HT-29 (cell line): ENCODE data around the gene PLA2G5. TPM values are rescaled to one million over a fixed set of nuclear protein-coding genes. Genes with fewer than 3 reads are reported as not detected.

ENCODE experiments used
- DNase-seq: peaks from one replicate; pipeline ENCODE4 v3.0.0-alpha.2; 2015; ENCODE audit warnings: low spot score
- total RNA-seq: library from RNA; depleted of rRNA; stranded (reverse); fragments of >200 nt; shearing (Covaris generic); gene quantifications from 2 replicates; pipeline ENCODE4 v1.2.3, GENCODE V29; 2014

PLA2G5 gene
- total RNA-seq, 1 experiment from 2014 or later: not detected

DNA sequence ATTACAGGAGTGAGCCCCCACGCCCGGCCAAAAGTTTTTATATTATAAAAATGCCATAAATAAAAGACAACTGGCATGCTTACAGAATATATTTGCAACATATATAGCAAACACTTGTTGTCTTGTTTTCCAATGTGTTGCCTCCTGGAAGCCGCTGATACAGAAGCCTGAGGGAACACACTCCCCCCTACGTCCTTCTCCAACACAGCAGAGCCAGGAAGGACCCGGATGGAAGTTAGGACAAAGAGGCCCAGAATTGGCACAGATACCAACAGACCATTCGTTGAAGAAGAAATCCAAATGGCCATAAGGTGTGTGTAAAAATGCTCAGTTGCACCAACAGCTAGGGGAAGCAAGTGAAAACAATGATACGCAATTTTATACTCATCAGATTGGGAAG, 1.3 kb upstream of the PLA2G5 start:
- DNase-seq: no peak

DNA sequence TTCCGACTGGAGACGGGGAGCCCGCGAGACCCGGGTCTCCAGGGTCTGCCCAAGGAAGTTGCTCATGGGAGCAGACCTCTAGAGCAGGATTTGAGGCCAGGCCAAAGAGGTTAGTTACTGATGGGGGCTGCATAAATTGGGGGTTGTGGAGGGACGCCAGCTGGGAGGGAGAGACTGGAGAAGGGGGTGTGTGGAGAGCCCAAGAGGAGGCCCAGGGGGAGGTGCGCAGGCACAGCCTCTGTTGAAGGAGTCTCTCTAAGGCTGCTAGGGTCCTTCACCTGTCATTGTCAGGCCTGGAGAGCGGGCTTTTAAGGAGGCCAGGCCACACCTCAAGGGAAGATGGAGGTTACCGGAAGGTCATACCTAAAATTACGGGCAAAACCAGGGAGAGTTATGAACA, 363 bp downstream of the PLA2G5 start:
- DNase-seq: no peak

DNA sequence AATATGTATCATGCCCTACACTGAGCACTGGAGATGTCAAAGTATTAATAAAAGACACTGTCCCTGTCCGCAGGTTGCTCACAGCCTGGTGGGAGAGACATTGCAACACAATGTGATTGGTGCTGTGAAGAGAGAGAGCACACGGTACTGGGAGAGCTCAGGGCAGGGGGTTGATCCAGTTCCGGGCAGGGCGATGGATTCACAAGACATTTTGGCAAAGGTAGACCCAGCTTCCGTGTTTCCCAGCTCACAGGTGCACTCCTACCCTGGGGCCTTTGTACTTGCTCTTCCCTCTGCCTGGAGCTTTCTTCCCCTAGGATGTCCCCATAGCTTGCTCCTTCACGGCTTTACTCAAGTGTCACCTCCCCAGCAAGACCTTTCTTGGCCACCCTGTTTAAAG, 1.4 kb downstream of the PLA2G5 start:
- DNase-seq: no peak

DNA sequence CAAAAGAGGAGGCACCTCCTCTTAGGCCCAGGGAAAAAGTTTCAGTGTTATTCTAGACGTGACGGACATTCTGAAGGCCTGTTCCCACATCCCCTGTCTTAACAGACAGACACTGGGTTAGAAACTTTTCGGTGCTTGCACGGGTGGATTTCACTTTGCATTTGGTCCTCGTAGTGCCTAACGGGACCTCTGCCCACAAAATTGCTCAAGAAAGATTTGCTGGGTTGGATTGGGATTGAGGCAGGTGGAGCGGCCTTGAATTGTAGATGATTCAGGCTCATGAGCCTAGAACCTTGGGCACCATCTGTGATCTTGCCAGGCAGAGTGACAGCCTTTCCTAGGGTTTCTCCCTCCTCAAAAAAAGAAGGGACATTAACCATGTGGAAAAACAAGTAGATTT, 2.8 kb downstream of the PLA2G5 start:
- DNase-seq: no peak

DNA sequence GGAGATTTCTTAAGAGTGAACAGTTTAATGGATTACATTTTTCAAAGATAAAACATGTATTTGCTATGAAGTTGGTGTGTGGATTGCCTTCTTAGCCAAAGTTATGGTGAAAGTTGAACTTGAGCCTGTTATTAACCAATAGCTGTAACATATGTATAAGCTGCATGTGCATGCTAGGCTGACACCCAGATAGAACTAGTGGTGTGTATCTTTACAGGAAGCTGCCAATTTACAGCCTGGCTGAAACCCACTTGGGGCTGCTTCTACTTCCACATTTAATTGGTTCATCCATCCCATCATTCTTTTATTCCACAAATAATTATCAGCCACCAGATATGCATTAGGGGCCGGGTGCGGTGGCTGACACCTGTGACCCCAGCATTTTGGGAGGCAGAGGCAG, 3.3 kb downstream of the PLA2G5 start:
- DNase-seq: no peak

DNA sequence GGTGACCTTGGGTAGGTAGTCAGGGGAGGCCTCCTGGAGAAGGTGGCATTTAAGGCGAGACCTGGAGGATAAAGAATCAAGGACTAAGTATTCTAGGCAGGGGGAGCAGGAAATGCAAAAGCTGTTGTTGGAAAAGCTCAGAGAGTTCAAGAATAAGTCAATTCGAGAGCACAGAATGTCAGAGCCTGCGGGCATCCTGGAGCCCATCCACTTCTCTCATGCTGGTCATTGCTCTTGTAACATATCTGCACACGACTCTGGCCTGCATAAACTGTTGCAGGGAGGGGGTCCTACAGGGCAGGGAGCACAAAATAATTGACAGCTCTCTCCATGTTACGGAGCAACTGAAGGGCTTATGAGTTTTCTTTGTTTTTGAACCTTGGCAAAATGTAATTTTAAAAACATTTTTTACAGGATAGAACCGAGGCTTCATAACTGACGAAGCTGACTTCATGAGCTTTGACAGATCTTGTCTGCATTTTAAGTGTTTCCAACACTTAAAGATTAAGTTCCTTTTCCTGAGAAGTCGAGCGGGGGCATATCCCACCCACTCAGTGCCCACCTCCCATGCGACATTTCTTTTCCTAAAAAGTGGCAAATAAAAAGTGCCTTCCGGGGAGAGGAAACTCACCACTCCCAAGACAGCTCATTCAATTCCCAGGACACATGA, 4.2 kb downstream of the PLA2G5 start:
- no peak for DNase-seq

DNA sequence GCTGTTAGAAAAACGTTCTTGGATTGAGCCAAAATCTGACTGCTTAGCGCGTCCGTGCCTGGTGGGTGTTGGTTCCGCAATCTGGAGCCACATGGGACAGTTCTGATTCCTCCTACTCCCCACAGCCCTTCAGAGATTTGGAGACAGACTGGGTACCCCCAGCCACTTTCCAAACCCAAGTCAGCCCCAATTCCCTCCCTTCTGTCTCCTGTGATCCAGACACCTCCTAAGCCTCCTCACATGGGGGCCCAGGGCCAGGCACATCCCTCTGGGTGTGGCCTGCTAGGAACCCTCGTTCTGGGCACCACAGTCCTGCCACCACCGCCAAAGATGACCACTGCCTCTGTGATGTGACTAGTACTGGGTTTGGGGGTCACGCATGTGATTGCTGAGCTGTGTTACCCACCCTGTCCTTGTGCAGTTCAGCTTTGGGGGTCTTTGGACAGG, 4.8 kb downstream of the PLA2G5 start:
- no peak for DNase-seq

DNA sequence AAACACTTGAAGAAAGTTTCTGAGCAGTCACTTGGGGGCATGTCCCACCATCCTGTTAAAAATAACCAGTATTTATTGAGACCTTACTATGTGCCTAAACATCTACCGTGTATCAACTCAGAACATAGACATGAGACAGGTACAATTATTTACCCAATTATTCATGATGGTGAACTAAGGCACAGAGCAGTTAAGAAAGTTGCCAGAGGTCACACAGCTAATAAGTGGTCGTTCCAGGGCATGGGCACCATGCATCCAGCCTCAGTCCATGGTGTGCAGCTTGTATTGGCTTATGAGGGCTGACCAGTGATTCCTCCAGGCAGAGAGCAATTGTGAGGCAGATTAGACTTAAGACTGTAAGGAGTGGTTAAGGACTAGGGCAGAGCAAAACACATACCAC, 5.4 kb downstream of the PLA2G5 start:
- no peak for DNase-seq

DNA sequence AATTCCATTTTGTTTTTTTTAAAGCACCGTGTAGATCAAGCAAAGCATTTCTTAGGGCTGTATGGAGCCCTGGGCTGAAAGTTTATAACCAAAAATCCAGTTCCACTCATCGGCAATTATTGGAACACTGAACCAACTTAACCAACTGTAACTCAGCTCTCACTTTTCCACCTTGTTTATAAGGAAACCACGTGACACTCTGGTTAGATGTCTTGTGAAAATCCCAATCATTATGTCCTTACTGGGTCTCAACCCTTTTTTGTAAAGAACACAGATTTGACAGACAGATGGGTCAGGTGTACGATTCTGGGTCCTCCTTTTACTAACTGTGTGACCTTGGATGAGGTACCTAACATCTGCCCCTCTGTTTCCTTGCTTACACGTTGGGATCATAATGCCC, 6.2 kb downstream of the PLA2G5 start:
- no peak for DNase-seq

DNA sequence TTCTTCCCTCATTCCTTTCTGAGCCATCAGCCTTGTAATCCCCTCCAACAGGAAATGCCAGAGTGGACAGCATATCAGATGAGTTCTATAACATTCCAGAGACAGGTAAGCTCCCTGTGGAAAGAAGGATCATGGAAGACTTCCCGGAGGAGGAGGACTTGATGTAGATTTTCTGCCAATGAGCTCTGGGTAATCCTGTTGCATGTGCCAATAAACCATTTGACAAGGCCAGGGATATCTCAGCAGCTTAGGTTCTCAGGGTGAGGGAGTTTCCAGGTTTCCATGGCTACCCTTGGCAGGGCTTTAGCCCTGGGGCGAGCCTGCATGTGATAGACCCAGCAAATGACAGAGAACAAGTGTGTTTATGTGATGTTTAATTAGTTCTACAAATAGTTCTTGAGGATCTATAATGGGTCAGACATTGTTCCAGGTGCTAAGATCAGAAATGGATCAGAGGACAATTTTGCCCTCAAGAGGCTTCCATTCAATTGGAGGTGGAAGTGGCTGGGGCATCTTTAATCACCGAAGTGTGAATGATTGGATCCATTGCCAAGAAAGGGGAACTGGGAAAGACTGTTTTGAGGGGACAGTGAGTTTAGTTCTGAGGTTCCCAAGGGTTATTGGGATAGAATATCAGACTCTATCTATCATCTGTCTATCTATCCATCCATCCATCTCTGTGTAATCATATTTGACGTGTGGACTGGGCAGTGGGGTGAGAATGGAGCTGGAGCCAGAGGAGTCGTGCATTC, 6.9 kb downstream of the PLA2G5 start:
- no peak for DNase-seq

DNA sequence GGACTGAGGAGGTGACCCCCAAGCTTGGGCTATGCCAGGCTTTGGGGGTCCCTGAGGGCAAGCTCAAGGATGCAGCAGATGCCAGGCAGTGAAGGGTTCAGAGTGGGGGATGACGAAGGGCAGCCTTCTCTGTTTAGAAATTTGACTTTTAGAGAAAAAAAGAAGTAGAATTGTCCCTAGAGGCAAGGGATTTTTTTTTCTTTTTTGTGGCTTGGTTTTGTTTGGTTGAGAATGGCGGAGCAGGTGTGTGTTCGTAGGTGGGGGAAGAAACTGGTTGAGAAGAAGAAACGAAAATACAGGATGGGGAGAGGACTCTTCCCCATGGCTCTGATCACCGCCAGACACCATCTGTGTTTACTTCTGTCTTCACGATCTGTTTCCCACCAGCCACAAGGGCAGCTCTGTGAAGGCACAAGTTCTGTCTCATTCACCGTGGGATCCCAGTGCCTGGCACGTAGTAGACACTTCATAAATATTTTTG, 8.2 kb downstream of the PLA2G5 start:
- no peak for DNase-seq

DNA sequence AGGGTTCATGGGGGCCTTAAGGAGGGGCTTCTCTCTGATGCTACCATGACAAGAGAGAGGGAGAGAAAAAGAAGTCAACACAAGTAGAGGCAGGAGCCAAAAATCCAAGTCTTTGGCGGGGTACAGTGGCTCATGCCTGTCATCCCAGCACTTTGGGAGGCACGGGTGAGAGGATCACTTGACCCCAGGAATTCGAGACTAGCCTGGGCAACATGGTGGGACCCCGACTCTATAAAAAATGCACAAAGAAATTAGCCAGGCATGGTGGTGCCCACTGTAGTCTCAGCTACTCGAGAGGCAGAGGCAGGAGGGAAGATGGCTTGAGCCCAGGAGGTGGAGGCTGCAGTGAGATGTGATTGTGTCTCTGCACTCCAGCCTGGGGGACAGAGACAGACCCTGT, 8.7 kb downstream of the PLA2G5 start:
- no peak for DNase-seq

DNA sequence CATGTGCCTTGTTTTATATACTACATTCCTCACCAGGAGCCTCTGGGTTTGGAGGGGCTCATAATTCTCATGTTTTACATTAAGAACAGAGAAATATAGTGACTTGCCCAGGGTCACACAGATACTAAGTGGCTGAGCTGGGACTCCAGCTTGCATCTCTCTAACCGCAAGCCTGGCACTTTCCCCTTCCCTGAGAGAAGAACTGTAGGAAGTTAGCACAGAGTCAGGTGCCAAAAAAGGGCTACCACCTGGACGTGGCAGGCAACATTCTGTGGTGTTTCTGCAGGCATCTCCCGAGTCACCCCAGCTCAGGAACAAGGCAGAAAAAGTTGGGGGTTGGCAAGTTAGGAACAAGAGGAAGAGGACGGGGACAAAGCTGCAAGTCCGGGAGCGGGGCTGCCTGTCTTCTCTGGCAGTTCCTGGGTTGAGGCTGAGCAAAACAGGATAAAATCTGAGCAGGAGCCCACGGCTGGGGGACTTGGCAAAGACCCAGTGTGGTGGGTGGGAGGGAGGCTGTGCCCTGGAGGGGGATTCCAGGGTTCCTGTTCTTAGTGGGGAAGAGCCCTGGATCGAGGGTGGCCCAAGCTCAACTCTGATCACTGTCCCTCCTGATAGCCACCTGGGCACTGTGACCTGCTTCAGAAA, 9.8 kb downstream of the PLA2G5 start:
- DNase-seq: no peak

DNA sequence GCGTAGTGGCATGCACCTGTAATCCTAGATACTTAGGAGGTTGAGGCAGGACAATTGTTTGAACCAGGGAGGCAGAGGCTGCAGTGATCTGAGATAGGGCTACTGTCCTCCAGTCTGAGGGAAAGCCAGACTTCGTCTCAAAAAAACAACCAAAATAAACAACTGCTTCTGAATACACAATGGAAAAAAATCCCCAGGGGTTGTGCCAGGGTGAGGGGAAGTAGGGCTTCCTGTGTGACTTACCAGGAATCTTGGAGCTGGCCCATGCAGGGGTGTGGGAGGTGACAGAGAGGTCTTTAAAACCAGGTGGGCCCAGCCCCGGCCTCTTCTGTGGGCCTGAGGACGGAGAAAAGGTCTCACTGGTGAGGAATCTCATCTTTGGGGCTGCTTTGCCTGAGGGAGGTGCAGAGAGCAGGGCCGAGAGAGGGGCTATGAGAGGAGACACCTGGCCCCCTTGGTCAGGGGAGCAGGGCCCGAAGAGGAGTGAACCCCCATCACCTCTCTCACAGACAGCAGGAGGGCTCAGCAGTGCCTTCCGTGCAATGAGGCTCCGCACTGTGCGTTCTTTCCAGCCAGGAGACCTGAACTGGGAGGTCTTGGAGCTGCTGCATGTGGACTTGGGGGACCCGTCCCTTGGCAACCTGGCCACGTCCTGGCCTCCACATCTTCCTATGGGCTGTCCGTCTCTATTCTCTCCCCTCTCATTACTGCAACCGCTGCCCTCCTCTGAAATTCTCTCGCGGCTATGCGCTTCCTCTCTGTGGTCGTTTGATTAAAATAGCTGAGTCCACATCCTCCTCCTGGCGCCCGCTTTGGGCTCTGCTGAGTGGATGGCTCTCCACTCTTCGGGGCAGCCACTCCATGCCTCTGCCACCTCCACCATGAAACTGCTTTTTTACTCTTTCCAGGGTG, 10.7 kb downstream of the PLA2G5 start:
- DNase-seq: no peak

DNA sequence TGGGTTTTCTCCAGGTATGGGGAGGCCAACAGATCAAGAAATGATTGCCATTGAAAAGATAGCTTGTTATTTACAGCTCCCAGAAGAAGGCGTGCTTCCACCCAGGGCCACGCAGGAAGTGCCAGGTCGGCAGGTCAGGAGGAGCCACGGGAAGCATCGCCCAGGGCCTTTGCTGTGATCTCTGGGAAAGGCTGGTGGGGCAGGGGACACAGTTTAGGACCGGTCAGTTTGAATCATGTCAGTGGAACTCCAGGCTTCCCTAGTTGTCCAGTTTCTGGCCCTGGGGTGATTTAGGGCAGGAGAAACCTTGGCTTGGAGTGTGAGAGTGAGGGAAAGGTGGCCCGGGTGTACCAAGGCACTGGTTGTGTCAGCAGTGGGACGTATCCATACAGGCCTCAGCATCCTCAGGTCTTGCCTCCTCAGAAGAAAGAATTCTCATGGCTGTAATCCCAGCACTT, 11.4 kb downstream of the PLA2G5 start:
- no peak for DNase-seq

DNA sequence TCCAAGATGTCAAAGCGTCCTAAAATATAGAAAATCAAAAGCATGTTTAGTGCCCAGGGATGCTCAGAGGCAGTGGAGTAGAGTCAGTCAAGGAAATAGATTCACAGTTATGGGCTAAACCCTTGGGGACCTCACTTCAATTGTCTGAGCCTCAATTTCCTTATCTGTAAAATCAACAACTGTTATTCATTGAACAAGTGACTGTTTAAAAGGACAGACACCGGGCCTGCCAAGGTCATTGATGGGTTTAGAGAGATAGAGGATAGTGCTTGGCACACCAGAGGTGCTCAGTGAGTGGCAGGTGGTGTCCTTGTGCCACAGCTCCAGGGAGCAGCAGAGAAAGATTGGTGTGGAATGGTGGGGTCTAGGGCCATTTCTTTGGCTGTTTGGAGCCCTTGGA, 12.8 kb downstream of the PLA2G5 start:
- no peak for DNase-seq

DNA sequence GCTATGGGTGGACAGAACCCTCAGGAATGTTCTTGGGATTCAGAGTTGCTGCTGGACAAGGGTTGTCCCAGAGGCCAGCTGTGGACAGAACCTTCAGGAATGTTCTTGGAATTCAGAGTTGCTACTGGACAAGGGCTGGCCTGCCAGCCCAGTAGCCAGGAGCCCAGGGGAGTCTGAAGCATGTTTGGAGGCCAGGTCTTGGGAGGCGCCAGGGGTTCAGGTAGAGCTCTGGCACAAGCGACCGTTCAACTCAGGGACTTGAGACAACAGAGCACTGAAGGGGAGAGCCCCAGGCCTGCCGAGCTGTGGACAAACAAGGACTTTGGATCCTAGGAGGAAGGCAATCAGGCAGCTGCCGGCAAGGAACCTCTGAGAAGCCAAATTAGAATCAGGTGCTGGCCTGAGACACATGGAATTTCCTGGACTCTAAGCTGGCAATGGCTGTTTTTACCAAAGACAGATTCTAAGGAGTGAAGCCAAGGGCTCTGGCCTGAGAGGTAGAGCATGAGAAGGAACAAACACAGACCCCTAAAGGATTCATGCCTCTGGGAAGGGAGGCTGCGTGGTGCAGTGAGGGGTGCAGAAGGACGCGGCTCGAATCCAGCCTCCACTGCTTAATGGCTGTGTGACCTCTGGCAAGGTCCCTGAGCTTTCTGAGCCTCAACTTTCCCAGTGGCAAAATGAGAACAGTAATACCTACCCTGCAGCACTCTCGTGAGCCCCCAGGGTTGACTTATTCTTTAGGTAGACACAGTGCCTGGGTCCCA, 13.4 kb downstream of the PLA2G5 start:
- no peak for DNase-seq

DNA sequence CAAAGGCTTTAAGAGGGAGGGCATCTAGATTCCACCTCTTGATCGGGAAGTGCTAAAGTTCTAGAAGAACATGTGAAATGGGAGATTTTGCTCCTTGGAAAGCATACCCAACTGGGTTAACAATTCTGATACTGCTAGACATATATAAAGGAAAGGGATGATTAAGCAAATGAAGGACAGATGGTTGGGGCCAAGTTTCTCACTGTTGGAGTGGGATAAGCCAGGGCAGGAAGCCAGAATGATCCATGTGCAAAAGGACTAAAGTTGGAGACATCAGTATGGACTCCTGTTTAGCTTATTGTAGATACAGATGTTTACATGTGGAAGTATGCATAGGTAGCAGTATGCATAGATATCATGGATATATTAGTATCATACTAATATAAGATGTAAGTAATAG, 16.8 kb downstream of the PLA2G5 start:
- DNase-seq: no peak

DNA sequence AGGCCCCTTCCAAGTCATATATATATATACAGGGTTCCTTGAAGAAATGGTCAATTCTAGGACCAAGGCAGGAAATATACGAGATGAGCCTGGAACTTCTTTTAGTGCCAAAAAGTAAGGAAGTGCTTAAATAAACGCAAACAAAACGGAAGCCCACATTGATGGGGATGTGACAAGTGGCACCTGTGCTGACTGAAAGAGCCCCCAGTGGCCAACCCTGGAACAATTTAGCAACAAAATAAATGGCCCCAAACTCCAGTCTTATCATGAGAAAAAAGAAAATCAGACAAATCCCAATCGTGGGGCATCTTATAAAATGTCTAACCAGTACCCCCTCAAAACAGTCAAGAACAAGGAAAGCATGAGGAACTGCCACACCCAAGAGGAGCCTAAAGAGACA, 17.7 kb downstream of the PLA2G5 start:
- DNase-seq: no peak

DNA sequence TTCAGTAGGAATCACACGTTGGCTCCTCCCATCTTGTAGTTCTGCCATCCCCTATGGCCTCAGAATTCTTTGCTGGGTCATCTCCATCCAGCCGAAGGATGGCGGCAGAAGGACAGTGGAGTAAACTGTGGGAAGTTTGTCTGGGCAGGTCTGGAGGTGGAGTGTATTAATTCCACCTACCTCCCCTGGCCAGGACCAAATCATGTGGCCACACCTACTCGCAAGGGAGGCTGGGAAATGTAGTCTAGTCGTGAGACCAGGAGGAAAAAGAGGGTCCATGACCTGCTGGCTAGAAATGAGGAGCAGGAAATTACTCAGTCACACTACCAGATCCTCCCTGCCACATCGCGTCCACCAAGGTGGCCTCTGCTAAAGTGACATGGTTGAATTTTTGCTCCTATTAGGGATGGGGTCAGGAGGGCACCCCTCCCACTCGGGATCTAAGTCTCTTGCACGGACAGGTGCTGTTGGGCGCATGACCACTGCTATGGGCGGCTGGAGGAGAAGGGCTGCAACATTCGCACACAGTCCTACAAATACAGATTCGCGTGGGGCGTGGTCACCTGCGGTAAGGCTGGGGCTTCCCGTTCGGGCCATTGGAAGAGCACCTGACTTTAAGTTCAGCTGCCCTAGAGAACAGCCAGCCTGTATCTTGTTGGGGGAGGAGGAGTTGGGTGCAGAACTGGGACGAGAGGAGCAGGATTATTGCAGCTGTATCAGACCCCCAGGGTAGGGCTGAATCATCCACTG, 19.5 kb downstream of the PLA2G5 start:
- peak; percentile 29 for DNase-seq
